Measurements from ENCODE around the gene SLC22A12.

Gene SLC22A12

GRCh38 chr11:64604458-64605243 is 13.6 kb downstream of the SLC22A12 start:
- no peak for TF ChIP-seq TAF1 (IDR thresholded peaks at IDR 0.05; ENCODE audit: low read depth)
- TF ChIP-seq YY1 (IDR thresholded peaks at IDR 0.05; ENCODE audit: low read depth) = no peak

- TF ChIP-seq TCF12 (IDR thresholded peaks at IDR 0.05; ENCODE audit: low read depth) (no peak), MAX (IDR thresholded peaks at IDR 0.05) (no peak), RAD21 (IDR thresholded peaks at IDR 0.05; ENCODE audit: low read depth) (no peak), ZBTB7A (IDR thresholded peaks at IDR 0.05; ENCODE audit: low read depth) (no peak), CEBPB (IDR thresholded peaks at IDR 0.05) (no peak), YY1 (IDR thresholded peaks at IDR 0.05; ENCODE audit: low read depth) (no peak), NFIC (IDR thresholded peaks at IDR 0.05) (no peak), EGR1 (IDR thresholded peaks at IDR 0.05) (no peak), TAF1 (IDR thresholded peaks at IDR 0.05; ENCODE audit: low read depth) (no peak), TEAD4 (IDR thresholded peaks at IDR 0.05) (no peak), REST (IDR thresholded peaks at IDR 0.05; ENCODE audit: low read depth) (no peak), USF1 (IDR thresholded peaks at IDR 0.05) (no peak), CREB1 (IDR thresholded peaks at IDR 0.05; ENCODE audit: low read depth) (no peak), EP300 (IDR thresholded peaks at IDR 0.05; ENCODE audit: borderline replicate concordance) (no peak)
These were observed 14.2 kb downstream of the SLC22A12 start for GRCh38 chr11:64605244-64605560.

GRCh38 chr11:64605656-64606585 is 14.9 kb downstream of the SLC22A12 start:
- TF ChIP-seq USF1 (IDR thresholded peaks at IDR 0.05) (no peak), YY1 (IDR thresholded peaks at IDR 0.05; ENCODE audit: low read depth) (no peak), FOXM1 (IDR thresholded peaks at IDR 0.05; ENCODE audit: borderline replicate concordance, low read depth) (no peak), MAX (IDR thresholded peaks at IDR 0.05) (no peak), NFIC (IDR thresholded peaks at IDR 0.05) (no peak), RAD21 (IDR thresholded peaks at IDR 0.05; ENCODE audit: low read depth) (no peak), TAF1 (IDR thresholded peaks at IDR 0.05; ENCODE audit: low read depth) (no peak), CEBPB (IDR thresholded peaks at IDR 0.05) (no peak), TEAD4 (IDR thresholded peaks at IDR 0.05) (no peak), CREB1 (IDR thresholded peaks at IDR 0.05; ENCODE audit: low read depth) (no peak)

- TF ChIP-seq ZBTB7A (IDR thresholded peaks at IDR 0.05; ENCODE audit: low read depth) (no peak), TEAD4 (IDR thresholded peaks at IDR 0.05) (no peak), MAX (IDR thresholded peaks at IDR 0.05) (no peak), CEBPB (IDR thresholded peaks at IDR 0.05) (no peak), USF1 (IDR thresholded peaks at IDR 0.05) (no peak), YY1 (IDR thresholded peaks at IDR 0.05; ENCODE audit: low read depth) (no peak), EGR1 (IDR thresholded peaks at IDR 0.05) (no peak), CREB1 (IDR thresholded peaks at IDR 0.05; ENCODE audit: low read depth) (no peak), TAF1 (IDR thresholded peaks at IDR 0.05; ENCODE audit: low read depth) (no peak), NFIC (IDR thresholded peaks at IDR 0.05) (no peak), EP300 (IDR thresholded peaks at IDR 0.05; ENCODE audit: borderline replicate concordance) (no peak), FOXM1 (IDR thresholded peaks at IDR 0.05; ENCODE audit: borderline replicate concordance, low read depth) (no peak), REST (IDR thresholded peaks at IDR 0.05; ENCODE audit: low read depth) (no peak), RAD21 (IDR thresholded peaks at IDR 0.05; ENCODE audit: low read depth) (no peak), TCF12 (IDR thresholded peaks at IDR 0.05; ENCODE audit: low read depth) (no peak)
These were observed 15.9 kb downstream of the SLC22A12 start for GRCh38 chr11:64606796-64607380.
